Gastroesophageal sphincter (tissue), 4 donors: ENCODE results near the gene CYP2F1. TPM values are rescaled to one million over a fixed set of nuclear protein-coding genes. Genes with fewer than 3 reads are reported as not detected.
A peak's percentile ranks its signal among the peaks of the same experiment; 100 is the strongest.
"Not testable (repeated sequence)": the region's sequence is repeated elsewhere in the genome, so short reads cannot be mapped to it uniquely, and the experiment has no call there.

Experiments used
- ATAC-seq: fragments of 150-250 bp; one replicate; pipeline ENCODE4 v1.9.1; 2016; ENCODE audit warnings: mild to moderate bottlenecking, moderate library complexity
- H3K27ac ChIP-seq, 4 donors: fragments of 200-600 bp; sonication (generic) in 3 of 4; 1 replicate in 3 of 4; 2 replicates in 1 of 4; pipeline ENCODE4 v1.5.1; 2016 to 2019
- H3K27me3 ChIP-seq: fragments of 200-600 bp; sonication (generic); one replicate; pipeline ENCODE4 v1.5.1; 2019
- H3K36me3 ChIP-seq, 2 donors: fragments of 200-600 bp; sonication (generic); one replicate each; pipeline ENCODE4 v1.5.1; 2019; ENCODE audit warnings: control low read depth in 1 of 2
- H3K4me1 ChIP-seq, 3 donors: fragments of 200-600 bp; sonication (generic); 1 replicate in 2 of 3; 2 replicates in 1 of 3; pipeline ENCODE4 v1.5.1; 2016 to 2019; ENCODE audit warnings: control low read depth in 2 of 3
- H3K4me3 ChIP-seq, 2 donors: fragments of 200-600 bp; sonication (generic); one replicate each; pipeline ENCODE4 v1.5.1; 2019; ENCODE audit warnings: mild to moderate bottlenecking in 1 of 2, moderate library complexity in 1 of 2
- H3K9me3 ChIP-seq, 3 donors: fragments of 200-600 bp; sonication (generic); one replicate each; pipeline ENCODE4 v1.5.1; 2017 to 2019; ENCODE audit warnings: control low read depth in 2 of 3
- EP300 ChIP-seq: sonication (generic); formaldehyde crosslinking; IDR thresholded peaks from one replicate; pipeline ENCODE4 v1.6.1; 2017; ENCODE audit warnings: antibody characterized with exemption, mild to moderate bottlenecking
- POLR2A ChIP-seq, 2 donors: fragments of 450-650 bp; IDR thresholded peaks; one replicate each; pipeline ENCODE4 v1.6.1; 2017; ENCODE audit warnings: antibody characterized with exemption in 2 of 2, mild to moderate bottlenecking in 2 of 2, moderate library complexity in 1 of 2
- POLR2AphosphoS5 ChIP-seq: sonication (generic); formaldehyde crosslinking; IDR thresholded peaks from one replicate; pipeline ENCODE4 v1.6.1; 2017; ENCODE audit warnings: antibody characterized with exemption
- WGBS, 2 donors: methylation state at CpG; one replicate each; pipeline ENCODE4 v1.1.5; 2018; ENCODE audit warnings: low coverage in 1 of 2; 5-methylcytosine and 5-hydroxymethylcytosine counted together
- total RNA-seq, 4 donors: library from RNA; depleted of rRNA; stranded (reverse); fragments of >200 nt; gene quantifications; one replicate each; pipeline ENCODE4 v1.1.0, GENCODE V29; 2016
- TF ChIP-seq, protein P1 (sequence below), 4 experiments: fragments of 200-600 bp in 2 of 4; fragments of 450-650 bp in 2 of 4; sonication (generic) in 1 of 4; IDR thresholded peaks; one replicate each; pipeline ENCODE4 v1.5.1; 2017 to 2019; ENCODE audit warnings: antibody characterized with exemption in 4 of 4, mild to moderate bottlenecking in 2 of 4, moderate library complexity in 2 of 4

Gene CYP2F1
- total RNA-seq, 4 donors from 2014 or later = not detected

DNA sequence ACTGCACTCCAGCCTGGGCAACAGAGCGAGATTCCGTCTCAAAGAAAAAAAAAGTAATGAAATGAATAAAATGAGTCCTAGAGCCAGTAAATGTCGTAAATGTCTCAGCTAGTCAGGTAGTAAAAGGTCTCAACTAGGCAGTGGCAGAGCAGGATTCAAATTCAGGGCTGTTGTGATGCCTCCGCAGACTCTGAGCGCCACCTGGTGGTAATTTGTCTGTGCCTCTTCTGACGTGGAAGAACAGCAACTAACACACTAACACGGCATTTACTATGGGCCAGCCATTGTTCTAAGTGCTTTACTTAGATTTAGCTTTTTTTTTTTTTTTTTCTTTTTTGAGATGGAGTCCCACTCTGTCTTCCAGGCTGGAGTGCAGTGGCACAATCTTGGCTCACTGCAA lies 30.2 kb downstream of the CYP2F1 start:
- H3K27ac ChIP-seq = no peak overlapping the region
- no peak overlapping the region for H3K4me3 ChIP-seq
- ATAC-seq = peak; percentile 71
- H3K27me3 ChIP-seq = peaks cover 19% of the 10 kb centered on the region
- no peaks in the 10 kb centered on the region for H3K9me3 ChIP-seq
- H3K36me3 ChIP-seq = no peaks in the 10 kb centered on the region
- WGBS, 2 donors = 0 to 28% methylated on average over 4 to 7 of the region's 7 CpGs
- H3K4me1 ChIP-seq = no peaks in the 10 kb centered on the region
- TF ChIP-seq POLR2A (IDR thresholded peaks at IDR 0.05) = no peak
- TF ChIP-seq, protein P1, sequence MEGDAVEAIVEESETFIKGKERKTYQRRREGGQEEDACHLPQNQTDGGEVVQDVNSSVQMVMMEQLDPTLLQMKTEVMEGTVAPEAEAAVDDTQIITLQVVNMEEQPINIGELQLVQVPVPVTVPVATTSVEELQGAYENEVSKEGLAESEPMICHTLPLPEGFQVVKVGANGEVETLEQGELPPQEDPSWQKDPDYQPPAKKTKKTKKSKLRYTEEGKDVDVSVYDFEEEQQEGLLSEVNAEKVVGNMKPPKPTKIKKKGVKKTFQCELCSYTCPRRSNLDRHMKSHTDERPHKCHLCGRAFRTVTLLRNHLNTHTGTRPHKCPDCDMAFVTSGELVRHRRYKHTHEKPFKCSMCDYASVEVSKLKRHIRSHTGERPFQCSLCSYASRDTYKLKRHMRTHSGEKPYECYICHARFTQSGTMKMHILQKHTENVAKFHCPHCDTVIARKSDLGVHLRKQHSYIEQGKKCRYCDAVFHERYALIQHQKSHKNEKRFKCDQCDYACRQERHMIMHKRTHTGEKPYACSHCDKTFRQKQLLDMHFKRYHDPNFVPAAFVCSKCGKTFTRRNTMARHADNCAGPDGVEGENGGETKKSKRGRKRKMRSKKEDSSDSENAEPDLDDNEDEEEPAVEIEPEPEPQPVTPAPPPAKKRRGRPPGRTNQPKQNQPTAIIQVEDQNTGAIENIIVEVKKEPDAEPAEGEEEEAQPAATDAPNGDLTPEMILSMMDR (IDR thresholded peaks at IDR 0.05) = peak in 3 of 4 experiments; percentile 72 to 86 (median 85)

GRCh38 chr19:41149831-41150230 lies 35.6 kb downstream of the CYP2F1 start:
- no peak for TF ChIP-seq EP300
- no peak for TF ChIP-seq POLR2A (IDR thresholded peaks at IDR 0.05)
- TF ChIP-seq, protein P1 (IDR thresholded peaks at IDR 0.05) = no peak
- no peak for TF ChIP-seq POLR2AphosphoS5
- ATAC-seq = no peak
- H3K4me1 ChIP-seq = no peaks in the 10 kb centered on the region
- peaks cover 25% of the 10 kb centered on the region for H3K27me3 ChIP-seq
- no peaks in the 10 kb centered on the region for H3K9me3 ChIP-seq
- no peaks in the 10 kb centered on the region for H3K36me3 ChIP-seq
- WGBS, 2 donors = 83 to 97% methylated on average over 1 to 2 of the region's 2 CpGs
- no peak overlapping the region for H3K4me3 ChIP-seq
- no peak overlapping the region for H3K27ac ChIP-seq

GRCh38 chr19:41150986-41151385 lies 36.8 kb downstream of the CYP2F1 start:
- H3K27me3 ChIP-seq = peaks cover 25% of the 10 kb centered on the region
- not testable (repeated sequence) for H3K36me3 ChIP-seq, H3K9me3 ChIP-seq, ATAC-seq, H3K4me1 ChIP-seq, H3K27ac ChIP-seq, H3K4me3 ChIP-seq
- WGBS, 2 donors = 68 to 74% methylated on average over 5 to 6 of the region's 7 CpGs

DNA sequence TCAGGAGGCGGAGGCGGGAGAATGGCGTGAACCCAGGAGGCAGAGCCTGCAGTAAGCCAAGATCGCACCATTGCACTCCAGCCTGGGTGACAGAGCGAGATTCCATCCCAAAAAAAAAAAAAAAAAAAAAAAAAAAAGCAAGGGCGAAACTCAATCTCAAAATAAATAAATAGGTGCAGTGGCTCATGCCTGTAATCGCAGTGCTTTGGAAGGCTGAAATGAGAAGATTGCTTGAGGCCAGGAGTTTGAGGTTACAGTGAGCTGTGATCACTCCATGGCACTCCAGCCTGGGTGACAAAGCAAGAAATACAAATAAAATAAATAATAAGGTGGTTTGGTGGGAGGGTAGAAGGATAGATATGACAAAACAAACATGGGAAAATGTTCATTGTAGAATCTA lies 39.8 kb downstream of the CYP2F1 start:
- H3K9me3 ChIP-seq = peaks cover 0 to 9% (median 0%) of the 10 kb centered on the region in 3 donors
- WGBS, 2 donors = 80 to 81% methylated on average over 2 of the region's 7 CpGs

GRCh38 chr19:41156207-41156606 lies 42.0 kb downstream of the CYP2F1 start:
- no peak for ATAC-seq
- Histone ChIP-seq H3K36me3 (no peaks in the 10 kb centered on the region), H3K4me3 (no peak overlapping the region), H3K27me3 (no peaks in the 10 kb centered on the region), H3K27ac (no peak overlapping the region), H3K9me3 (peaks cover 0 to 9% (median 0%) of the 10 kb centered on the region in 3 donors), H3K4me1 (no peaks in the 10 kb centered on the region)
- no peak for TF ChIP-seq EP300
- TF ChIP-seq, protein P1 (IDR thresholded peaks at IDR 0.05) = no peak
- TF ChIP-seq POLR2A (IDR thresholded peaks at IDR 0.05) = no peak
- no peak for TF ChIP-seq POLR2AphosphoS5
- 64 to 79% methylated on average over 2 of the region's 2 CpGs for WGBS, 2 donors

More for the DNA sequence above, 39.8 kb downstream of the CYP2F1 start:
- no peak overlapping the region for H3K4me3 ChIP-seq
- H3K4me1 ChIP-seq = no peaks in the 10 kb centered on the region
- no peak for ATAC-seq
- H3K27me3 ChIP-seq = peaks cover 7% of the 10 kb centered on the region
- H3K36me3 ChIP-seq = no peaks in the 10 kb centered on the region
- TF ChIP-seq POLR2A (IDR thresholded peaks at IDR 0.05) (no peak), EP300 (no peak), POLR2AphosphoS5 (no peak)
- TF ChIP-seq, protein P1 (IDR thresholded peaks at IDR 0.05) = no peak
- H3K27ac ChIP-seq = no peak overlapping the region
